Measurements from ENCODE around the gene CHAC1. TPM values are rescaled to one million over a fixed set of nuclear protein-coding genes. Genes with fewer than 3 reads are reported as not detected.

Gene CHAC1
- total RNA-seq, 1 donor from 2014 or later, result 45.6 TPM

DNA sequence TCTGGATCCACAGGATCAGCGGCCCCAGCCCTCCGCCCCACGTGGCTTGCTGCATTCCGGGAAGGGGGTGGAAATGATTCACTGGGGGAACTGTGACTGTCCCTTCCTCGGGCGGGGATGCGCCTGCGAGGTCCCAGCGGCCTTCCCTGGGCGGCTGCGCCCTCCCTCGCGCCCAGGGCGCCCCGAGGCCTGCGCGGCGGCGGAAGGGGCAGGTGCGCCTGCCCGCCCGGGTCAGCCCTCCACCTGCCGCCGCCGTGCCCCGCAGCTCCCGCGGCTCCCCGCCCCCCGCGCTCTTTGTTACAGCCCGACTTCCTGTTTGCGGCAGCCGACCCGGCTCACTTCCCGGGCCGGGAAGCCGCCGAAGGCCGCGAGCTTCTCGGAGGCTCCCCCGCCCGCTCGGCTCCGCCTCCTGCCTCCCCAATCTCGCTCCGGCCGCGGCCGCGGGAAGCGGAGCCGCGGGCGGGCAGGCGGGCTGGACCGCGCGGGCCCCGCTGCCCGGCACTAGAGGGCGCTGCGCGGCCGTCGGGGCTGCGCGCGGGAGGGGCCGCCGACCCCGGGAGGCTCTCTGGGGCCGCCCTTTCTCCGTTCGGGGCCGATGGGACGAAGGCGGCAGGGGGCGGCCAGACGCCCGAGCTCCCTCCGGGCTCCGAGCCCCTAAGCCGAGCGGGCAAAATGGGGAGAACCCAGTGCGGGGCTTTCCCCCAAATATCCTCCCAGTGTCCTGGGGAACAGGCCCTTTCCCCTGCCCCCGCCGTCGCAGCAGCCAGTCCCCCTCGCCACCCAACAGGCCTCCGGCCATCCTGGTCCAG is 11.5 kb upstream of the CHAC1 start:
- TF ChIP-seq, protein P1, sequence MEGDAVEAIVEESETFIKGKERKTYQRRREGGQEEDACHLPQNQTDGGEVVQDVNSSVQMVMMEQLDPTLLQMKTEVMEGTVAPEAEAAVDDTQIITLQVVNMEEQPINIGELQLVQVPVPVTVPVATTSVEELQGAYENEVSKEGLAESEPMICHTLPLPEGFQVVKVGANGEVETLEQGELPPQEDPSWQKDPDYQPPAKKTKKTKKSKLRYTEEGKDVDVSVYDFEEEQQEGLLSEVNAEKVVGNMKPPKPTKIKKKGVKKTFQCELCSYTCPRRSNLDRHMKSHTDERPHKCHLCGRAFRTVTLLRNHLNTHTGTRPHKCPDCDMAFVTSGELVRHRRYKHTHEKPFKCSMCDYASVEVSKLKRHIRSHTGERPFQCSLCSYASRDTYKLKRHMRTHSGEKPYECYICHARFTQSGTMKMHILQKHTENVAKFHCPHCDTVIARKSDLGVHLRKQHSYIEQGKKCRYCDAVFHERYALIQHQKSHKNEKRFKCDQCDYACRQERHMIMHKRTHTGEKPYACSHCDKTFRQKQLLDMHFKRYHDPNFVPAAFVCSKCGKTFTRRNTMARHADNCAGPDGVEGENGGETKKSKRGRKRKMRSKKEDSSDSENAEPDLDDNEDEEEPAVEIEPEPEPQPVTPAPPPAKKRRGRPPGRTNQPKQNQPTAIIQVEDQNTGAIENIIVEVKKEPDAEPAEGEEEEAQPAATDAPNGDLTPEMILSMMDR (IDR thresholded peaks at IDR 0.05; ENCODE audit: partially characterized antibody, unreplicated experiment), result peak; percentile 55
- H3K36me3 Mint-ChIP-seq (ENCODE audit: unreplicated experiment), result peaks cover 6% of the 10 kb centered on the region
- no peak overlapping the region for H3K27ac Mint-ChIP-seq (ENCODE audit: unreplicated experiment)
- DNase-seq, result peak; percentile 80
- H3K27me3 Mint-ChIP-seq (ENCODE audit: unreplicated experiment), result no peaks in the 10 kb centered on the region
- peak overlapping the region; percentile 79 for H3K4me3 Mint-ChIP-seq (ENCODE audit: unreplicated experiment)
- H3K4me1 Mint-ChIP-seq (ENCODE audit: low read depth, unreplicated experiment), result peaks cover 23% of the 10 kb centered on the region
- peaks cover 6% of the 10 kb centered on the region for H3K9me3 Mint-ChIP-seq (ENCODE audit: unreplicated experiment)

DNA sequence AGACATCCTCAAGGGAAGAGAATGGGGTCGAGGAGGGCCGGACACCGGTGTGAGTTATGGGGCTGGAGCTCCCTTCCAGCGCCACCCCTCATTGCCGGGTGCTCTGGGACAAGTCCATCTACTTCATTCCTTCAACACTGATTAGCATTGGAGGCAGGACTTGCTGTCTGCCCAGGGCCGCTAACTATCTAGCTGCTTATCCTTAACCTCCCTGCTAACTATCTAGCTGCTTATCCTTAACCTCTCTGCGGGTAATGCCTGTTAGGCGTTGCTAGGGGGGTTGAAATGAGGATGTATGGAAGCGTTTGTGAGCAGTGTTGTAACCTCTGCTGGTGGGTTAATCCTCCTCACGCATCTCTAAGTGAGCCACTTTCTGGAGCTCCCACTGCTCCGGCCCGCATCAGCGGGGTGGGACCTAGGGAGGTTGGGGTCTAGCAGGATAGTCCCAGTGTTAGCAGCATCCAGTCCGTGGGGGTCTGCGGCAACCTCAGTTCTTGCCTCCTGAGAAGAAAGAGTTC is 10.9 kb upstream of the CHAC1 start:
- H3K9me3 Mint-ChIP-seq (ENCODE audit: unreplicated experiment), result peaks cover 6% of the 10 kb centered on the region
- H3K27ac Mint-ChIP-seq (ENCODE audit: unreplicated experiment), result no peak overlapping the region
- DNase-seq, result no peak

DNA sequence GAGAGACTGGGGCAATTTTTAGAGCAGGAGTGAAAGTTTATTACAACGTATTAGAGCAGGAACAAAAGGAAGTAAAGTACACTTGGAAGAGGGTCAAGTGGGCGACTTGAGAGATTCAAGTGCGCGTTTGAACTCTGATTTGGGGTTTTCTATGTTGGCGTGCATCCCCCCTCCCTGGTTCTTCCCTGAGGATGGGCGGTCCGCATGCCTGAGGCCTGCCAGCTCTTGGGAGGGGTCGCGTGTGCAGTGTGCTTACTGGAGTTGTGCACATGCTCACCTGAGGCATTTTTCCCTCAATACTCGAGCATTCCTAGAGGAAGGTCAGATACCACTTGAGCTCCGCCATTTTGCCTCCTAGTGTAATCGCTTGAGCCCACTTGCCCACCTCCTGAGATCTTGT is 10.4 kb upstream of the CHAC1 start:
- peaks cover 18% of the 10 kb centered on the region for H3K4me1 Mint-ChIP-seq (ENCODE audit: low read depth, unreplicated experiment)
- no peak for DNase-seq
- H3K4me3 Mint-ChIP-seq (ENCODE audit: unreplicated experiment), result peak overlapping the region; percentile 47
- no peak overlapping the region for H3K27ac Mint-ChIP-seq (ENCODE audit: unreplicated experiment)
- no peaks in the 10 kb centered on the region for H3K27me3 Mint-ChIP-seq (ENCODE audit: unreplicated experiment)
- peaks cover 6% of the 10 kb centered on the region for H3K9me3 Mint-ChIP-seq (ENCODE audit: unreplicated experiment)
- TF ChIP-seq, protein P1 (IDR thresholded peaks at IDR 0.05; ENCODE audit: partially characterized antibody, unreplicated experiment), result no peak
- H3K36me3 Mint-ChIP-seq (ENCODE audit: unreplicated experiment), result peaks cover 6% of the 10 kb centered on the region

More for the DNA sequence above, 10.9 kb upstream of the CHAC1 start:
- TF ChIP-seq, protein P1 (IDR thresholded peaks at IDR 0.05; ENCODE audit: partially characterized antibody, unreplicated experiment), result no peak
- Mint-ChIP-seq H3K36me3 (ENCODE audit: unreplicated experiment) (peaks cover 6% of the 10 kb centered on the region), H3K4me3 (ENCODE audit: unreplicated experiment) (peak overlapping the region; percentile 47), H3K4me1 (ENCODE audit: low read depth, unreplicated experiment) (peaks cover 19% of the 10 kb centered on the region), H3K27me3 (ENCODE audit: unreplicated experiment) (no peaks in the 10 kb centered on the region)

DNA sequence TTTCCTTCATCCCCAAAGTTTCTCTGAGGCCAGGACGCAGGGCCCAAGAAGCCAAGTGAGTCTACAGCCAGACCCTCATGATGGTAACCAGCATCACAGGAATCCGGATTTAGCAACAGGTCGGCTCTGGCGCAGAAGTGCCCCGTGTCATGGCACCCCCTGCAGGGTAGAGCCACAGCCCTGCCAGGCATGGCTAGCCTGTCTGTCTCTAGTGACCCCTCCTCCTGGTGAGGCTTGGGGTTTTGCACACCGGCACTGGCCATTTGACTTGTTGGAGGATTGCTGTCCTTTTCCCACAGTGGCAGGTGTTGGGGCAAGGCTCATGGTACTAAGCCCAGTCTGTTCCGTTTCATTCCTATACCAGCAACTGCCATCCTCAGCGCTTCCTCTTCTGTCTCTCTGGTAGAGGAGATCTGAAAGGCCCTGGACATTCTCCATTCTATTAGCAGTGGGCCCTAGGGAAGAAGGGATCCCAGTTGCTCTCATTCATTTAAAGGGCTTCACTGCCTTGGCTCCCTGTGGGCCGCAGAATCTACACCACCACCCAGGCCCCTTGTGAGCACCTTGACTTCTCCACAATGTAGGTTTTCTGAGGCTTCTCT is 9.4 kb upstream of the CHAC1 start:
- Mint-ChIP-seq H3K27me3 (ENCODE audit: unreplicated experiment) (no peaks in the 10 kb centered on the region), H3K4me3 (ENCODE audit: unreplicated experiment) (no peak overlapping the region), H3K36me3 (ENCODE audit: unreplicated experiment) (peaks cover 6% of the 10 kb centered on the region), H3K27ac (ENCODE audit: unreplicated experiment) (no peak overlapping the region), H3K4me1 (ENCODE audit: low read depth, unreplicated experiment) (peaks cover 14% of the 10 kb centered on the region), H3K9me3 (ENCODE audit: unreplicated experiment) (peaks cover 8% of the 10 kb centered on the region)
- TF ChIP-seq, protein P1 (IDR thresholded peaks at IDR 0.05; ENCODE audit: partially characterized antibody, unreplicated experiment), result no peak
- no peak for DNase-seq

Measured in glutamatergic neuron (in vitro differentiated cells).